GM21529 (cell line): Measurements from ENCODE around the gene MAMDC2.

Source experiments
- ATAC-seq: cut with Tn5 transposase; IDR thresholded peaks from one replicate; pipeline ENCODE4 v1.9.1; 2021; ENCODE audit not compliant: unreplicated experiment

Gene MAMDC2

GRCh38 chr9:70257502-70257901, 213.9 kb downstream of the MAMDC2 start:
- no peak for ATAC-seq

DNA sequence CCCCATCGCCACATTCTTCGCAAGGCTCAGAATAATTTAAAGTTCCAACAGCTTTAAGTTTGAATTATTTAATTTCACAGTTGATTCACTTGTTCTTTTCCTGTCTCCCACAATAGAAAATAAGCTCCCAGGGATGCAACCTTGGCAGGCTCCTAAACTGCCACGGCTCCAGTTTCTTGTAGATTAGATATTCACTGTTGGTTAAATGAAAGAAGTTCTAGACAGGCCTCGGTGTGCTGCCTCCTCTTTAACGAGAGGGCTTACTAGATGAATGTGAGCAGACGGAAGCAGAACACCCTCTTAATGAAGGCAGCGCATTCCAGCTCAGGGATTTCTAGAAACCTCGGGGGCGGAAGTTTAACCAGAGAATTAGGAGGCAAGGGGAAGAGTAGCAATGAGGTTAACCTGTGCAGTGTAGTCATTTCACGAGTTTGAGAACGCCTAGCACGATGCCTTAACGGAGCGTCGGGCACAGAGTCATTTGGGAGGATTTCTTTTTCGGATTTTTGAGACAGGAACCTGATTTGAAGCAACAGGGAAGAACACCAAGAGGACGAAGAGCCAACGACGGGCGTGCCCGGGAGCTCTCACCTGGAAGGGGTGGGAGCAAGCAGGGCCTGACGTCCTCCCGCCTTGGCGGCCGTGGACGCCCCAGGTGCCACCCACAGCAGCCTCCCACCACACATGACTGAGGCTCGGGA, 214.5 kb downstream of the MAMDC2 start:
- ATAC-seq = peak; percentile 38

DNA sequence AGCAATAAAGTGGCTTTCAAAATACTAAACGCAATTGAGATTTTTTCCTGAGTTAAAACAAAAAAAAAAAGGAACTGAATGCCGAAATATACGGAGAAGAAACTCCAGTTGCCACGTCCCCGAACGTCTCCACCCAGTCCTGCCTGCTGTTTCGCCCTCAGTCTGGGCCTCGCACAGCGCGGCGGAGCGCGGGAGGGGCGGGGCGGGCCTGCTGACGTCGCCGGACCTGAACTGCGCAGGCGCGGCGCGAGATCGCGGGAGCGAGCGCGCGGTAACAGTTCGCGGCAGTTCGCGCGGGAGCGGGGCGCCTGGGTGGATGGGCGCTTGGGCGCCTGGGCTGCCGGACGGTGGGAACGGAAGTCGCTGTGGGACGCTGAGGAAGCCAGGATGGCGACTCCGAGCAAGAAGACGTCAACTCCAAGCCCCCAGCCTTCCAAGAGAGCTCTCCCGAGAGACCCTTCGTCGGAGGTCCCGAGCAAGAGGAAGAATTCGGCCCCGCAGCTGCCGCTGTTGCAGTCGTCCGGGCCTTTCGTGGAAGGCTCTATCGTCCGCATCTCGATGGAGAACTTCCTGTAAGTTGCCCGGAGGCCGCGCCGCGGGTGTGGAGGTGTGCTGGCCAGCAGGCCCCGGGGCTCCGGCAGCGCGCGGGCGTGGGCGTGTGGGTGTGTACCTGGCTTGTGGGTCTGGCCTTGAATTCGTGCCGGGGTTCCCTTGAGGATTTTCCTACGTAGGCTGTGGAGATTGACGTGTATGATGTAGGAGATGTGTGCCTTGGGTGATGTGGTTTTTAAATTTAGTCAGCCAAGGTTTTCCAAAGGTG, 215.3 kb downstream of the MAMDC2 start, which contains the start of gene SMC5:
TSS of gene SMC5 (plus strand) at position 287 of the 820 bp plus-strand sequence. CDS start at position 388, 101 bp downstream.
- peak; percentile 77 for ATAC-seq

DNA sequence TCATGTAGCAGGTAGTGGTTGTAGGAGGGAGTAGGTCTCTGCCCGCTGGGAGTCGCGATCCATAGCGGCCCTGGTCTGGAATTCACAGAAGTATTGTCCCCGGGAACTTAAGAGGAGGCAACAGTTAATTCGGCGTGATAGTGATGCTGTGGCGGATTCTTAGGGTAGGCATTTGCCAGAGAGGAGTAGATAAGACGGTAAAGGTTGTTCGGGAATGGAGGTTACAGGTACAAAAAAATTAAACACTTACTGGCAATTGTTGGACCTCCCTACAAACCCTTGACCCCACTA, 215.8 kb downstream of the MAMDC2 start:
- ATAC-seq = no peak

DNA sequence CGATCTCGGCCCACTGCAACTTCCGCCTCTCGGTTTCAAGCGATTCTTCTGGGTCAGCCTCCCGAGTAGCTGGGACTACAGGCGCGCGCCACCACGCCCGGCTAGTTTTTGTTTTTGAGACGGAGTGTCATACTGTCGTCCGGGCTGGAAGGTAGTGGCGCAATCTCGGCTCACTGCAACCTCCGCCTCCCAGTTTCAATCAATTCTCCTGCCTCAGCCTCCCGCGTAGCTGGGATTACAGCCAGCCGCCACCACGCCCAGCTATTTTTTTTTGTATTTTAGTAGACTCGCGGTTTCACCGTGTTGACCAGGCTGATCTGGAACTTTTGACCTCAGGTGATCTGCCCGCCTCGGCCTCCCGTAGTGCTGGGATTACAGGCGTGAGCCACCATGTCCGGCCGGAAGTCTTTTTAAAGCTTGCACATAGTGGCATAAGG, 216.4 kb downstream of the MAMDC2 start:
- ATAC-seq = no peak

GRCh38 chr9:70260606-70261005, 217.0 kb downstream of the MAMDC2 start:
- ATAC-seq = peak; percentile 27

DNA sequence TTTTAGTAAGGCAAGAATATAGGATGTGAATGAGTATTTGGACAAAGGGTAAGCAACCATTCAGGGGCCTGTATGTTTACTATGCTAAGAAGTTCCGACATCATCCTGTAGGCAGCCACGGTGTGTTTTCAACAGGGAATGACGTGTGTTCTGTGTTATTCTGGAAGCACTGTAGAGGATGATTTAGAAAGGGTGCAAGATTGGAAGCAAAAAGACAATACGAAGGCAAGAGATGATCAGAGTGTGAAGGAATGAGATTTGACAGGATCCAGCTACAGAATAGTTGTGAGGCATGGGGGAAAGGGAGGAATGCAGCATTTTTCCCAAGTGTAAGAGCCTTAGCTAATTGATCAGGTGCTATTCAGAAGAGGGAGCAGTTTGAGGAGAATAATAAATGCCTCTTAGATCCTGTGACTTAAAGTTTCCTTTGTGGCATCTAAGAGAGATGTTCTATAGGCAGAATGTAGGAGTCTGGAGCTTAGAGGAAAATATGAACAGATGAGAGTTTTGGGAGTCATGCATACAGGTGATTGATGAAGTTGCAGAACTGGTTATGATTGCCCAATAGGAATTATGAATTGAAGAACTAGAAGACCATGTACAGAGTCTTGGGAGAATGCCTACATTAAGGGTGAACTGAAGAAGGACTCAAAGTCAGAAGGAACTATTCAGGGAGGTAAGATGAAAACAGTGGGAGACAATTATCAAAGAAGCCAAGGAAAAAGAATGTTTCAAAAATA, 217.7 kb downstream of the MAMDC2 start:
- ATAC-seq = no peak

DNA sequence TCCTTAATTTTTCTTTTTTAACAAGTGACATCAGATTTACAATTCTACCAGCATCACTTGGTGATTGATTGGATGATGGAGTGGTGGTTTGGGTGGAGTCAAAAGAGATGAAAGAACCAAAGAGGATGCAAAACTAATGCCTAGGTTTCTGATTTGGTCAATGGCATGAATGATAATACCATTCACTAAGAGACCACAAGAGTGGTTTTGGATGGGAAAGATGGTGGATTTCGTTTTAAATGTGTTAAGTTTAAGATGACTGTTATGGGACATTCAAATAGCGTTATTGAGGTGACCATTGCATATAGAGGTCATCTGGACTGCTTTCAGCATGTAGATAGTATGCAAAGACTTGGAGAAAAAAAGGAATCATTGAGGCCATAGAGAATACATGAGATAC, 218.7 kb downstream of the MAMDC2 start:
- ATAC-seq = no peak

GRCh38 chr9:70262948-70263347, 219.3 kb downstream of the MAMDC2 start:
- ATAC-seq = no peak

GRCh38 chr9:70263421-70263820, 219.8 kb downstream of the MAMDC2 start:
- no peak for ATAC-seq
